ENCODE measurements around the gene PAQR3. TPM values are rescaled to one million over a fixed set of nuclear protein-coding genes. Genes with fewer than 3 reads are reported as not detected.

Gene PAQR3
- total RNA-seq, 3 donors from 2014 or later, result 13.1 to 25.8 (median 18.7) TPM

GRCh38 chr4:78971326-78971725 is 32.1 kb upstream of the PAQR3 start:
- TF ChIP-seq POLR2AphosphoS5 (IDR thresholded peaks at IDR 0.05), result peak in 2 of 3 donors; percentile 27 to 38
- TF ChIP-seq CTCF (IDR thresholded peaks at IDR 0.05), result no peak
- Histone ChIP-seq H3K4me3 (peak overlapping the region in 1 of 3 donors; percentile 13), H3K4me1 (no peaks in the 10 kb centered on the region), H3K9me3 (no peaks in the 10 kb centered on the region), H3K36me3 (no peaks in the 10 kb centered on the region), H3K27me3 (no peaks in the 10 kb centered on the region), H3K27ac (peak overlapping the region; percentile 52 to 78)
- no peak for DNase-seq (ENCODE audit: low spot score in 2 of 2)
- intact Hi-C loops (cut with DNase I; ENCODE audit: low total_unique reads), result no loop called here

- intact Hi-C loops (cut with DNase I; ENCODE audit: low total_unique reads), result no loop called here
- no peaks in the 10 kb centered on the region for H3K9me3 ChIP-seq
- no peaks in the 10 kb centered on the region for H3K27me3 ChIP-seq
- H3K4me3 ChIP-seq, result no peak overlapping the region
- no peaks in the 10 kb centered on the region for H3K4me1 ChIP-seq
- H3K36me3 ChIP-seq, result no peaks in the 10 kb centered on the region
- no peak for DNase-seq (ENCODE audit: low spot score in 2 of 2)
- TF ChIP-seq POLR2A (IDR thresholded peaks at IDR 0.05) (no peak), CTCF (IDR thresholded peaks at IDR 0.05) (no peak), POLR2AphosphoS5 (IDR thresholded peaks at IDR 0.05) (peak in 1 of 3 donors; percentile 51)
- peak overlapping the region in 1 of 2 donors; percentile 66 for H3K27ac ChIP-seq
Measured at GRCh38 chr4:78962597-78963115, 23.4 kb upstream of the PAQR3 start.

- H3K27ac ChIP-seq, result no peak overlapping the region
- H3K9me3 ChIP-seq, result no peaks in the 10 kb centered on the region
- no peak for DNase-seq (ENCODE audit: low spot score in 2 of 2)
- H3K27me3 ChIP-seq, result no peaks in the 10 kb centered on the region
- H3K4me3 ChIP-seq, result no peak overlapping the region
- H3K36me3 ChIP-seq, result no peaks in the 10 kb centered on the region
- TF ChIP-seq POLR2AphosphoS5 (IDR thresholded peaks at IDR 0.05) (no peak), POLR2A (IDR thresholded peaks at IDR 0.05) (no peak), CTCF (IDR thresholded peaks at IDR 0.05) (no peak)
- intact Hi-C loops (cut with DNase I; ENCODE audit: low total_unique reads), result no loop called here
- no peaks in the 10 kb centered on the region for H3K4me1 ChIP-seq
Measured at GRCh38 chr4:78960926-78961325, 21.7 kb upstream of the PAQR3 start.

GRCh38 chr4:78956975-78957374 is 17.7 kb upstream of the PAQR3 start:
- Histone ChIP-seq H3K4me3 (no peak overlapping the region), H3K4me1 (no peaks in the 10 kb centered on the region), H3K27me3 (no peaks in the 10 kb centered on the region), H3K9me3 (no peaks in the 10 kb centered on the region), H3K27ac (no peak overlapping the region), H3K36me3 (no peaks in the 10 kb centered on the region)
- intact Hi-C loops (cut with DNase I; ENCODE audit: low total_unique reads), result loop anchor here (5.0 kb wide), 1 partner anchor 1115 kb away; the partner anchor contains the start of gene ANTXR2
- TF ChIP-seq POLR2AphosphoS5 (IDR thresholded peaks at IDR 0.05) (no peak), POLR2A (IDR thresholded peaks at IDR 0.05) (no peak), CTCF (IDR thresholded peaks at IDR 0.05) (no peak)
- no peak for DNase-seq (ENCODE audit: low spot score in 2 of 2)

GRCh38 chr4:78953769-78954666 is 14.8 kb upstream of the PAQR3 start:
- Histone ChIP-seq H3K4me3 (no peak overlapping the region), H3K4me1 (no peaks in the 10 kb centered on the region), H3K36me3 (no peaks in the 10 kb centered on the region), H3K27me3 (no peaks in the 10 kb centered on the region), H3K9me3 (no peaks in the 10 kb centered on the region), H3K27ac (no peak overlapping the region)
- peak in 1 of 3 donors; percentile 8 for TF ChIP-seq CTCF (IDR thresholded peaks at IDR 0.05)
- no peak for TF ChIP-seq POLR2A (IDR thresholded peaks at IDR 0.05)
- TF ChIP-seq POLR2AphosphoS5 (IDR thresholded peaks at IDR 0.05), result no peak
- no peak for DNase-seq (ENCODE audit: low spot score in 2 of 2)
- intact Hi-C loops (cut with DNase I; ENCODE audit: low total_unique reads), result no loop called here

Data from breast epithelium (tissue), 4 donors.